ENCODE data around the gene KIF15.

KIF15 gene

DNA sequence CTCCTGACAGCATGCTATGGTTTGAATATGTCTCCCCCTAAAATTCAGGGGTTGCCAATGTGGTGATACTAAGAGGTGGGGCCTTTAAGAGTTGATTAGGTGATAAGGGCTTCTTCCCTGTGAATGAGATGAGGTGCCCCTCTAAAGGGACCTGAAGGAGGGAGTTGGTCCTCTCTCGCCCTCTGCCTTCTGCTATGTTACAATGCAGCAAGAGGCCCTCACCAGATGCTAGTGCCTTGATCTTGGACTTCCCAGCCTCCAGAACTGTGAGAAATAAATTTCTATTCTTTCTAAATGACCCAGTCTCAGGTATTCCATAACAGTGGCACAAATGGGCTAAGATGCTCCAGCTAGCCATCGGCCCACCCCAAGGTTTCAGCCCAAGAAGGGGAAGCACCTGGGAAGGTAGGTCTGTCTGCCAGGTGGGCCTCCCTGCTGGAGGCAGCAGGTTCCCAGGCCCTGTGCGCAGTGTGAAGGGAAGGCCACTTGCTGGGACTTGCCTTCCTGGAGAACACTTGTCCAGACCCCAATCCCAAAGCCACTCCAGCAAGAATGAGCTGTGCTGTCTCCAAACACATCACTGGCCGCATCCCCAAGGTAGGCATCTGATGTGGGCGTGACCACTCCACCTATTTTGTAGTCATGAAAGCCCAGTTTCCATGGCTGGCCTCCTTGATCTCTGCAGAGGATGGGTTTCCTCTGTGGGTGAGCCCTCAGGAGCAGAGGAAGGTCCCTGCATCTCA, 121.8 kb downstream of the KIF15 start:
- DNase-seq (ENCODE audit: low read depth), result no peak

DNA sequence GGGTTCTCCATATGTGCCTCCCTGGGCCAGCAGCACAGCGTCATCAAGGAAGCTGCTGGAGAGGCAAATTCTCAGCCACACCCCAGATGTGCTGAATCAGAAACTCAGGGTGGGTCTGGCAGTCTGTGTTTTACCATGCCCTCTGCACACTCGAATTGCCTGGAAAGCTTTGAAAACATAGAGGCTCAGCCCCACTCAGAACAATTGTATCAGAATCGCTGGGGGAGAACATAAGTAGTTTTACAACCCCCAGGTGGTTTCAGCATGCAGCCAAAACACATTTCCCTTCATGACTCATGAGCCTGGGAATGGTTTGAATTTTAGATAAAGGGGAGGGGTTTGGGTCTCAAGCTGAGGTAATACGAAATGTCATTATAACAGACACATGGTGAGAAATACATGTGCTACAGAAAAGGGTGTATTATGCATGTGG, 122.4 kb downstream of the KIF15 start:
- no peak for DNase-seq (ENCODE audit: low read depth)

GRCh38 chr3:44885618-44886017, 124.0 kb downstream of the KIF15 start:
- no peak for DNase-seq (ENCODE audit: low read depth)

DNA sequence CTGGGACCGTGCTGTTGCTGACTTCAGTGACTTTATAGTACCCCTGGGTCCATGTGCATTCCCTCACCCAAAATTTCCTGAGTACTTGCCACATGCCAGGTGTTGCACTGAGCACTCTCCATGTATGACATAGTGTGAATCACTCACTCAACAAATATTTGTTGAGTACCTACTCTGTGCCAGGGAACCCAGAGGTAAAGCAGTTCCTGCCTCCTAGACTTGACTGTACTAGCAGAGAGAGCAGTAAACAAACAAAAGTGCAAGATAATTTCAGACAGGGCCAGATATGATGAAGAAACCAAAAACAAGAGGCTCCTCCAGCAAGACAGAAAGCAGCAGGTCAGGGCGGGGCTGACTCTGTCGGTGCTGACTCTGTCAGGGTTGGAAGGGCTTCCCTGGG, 125.0 kb downstream of the KIF15 start:
- no peak for DNase-seq (ENCODE audit: low read depth)

- no peak for DNase-seq (ENCODE audit: low read depth)
Observed at GRCh38 chr3:44887101-44887500, 125.5 kb downstream of the KIF15 start.

DNA sequence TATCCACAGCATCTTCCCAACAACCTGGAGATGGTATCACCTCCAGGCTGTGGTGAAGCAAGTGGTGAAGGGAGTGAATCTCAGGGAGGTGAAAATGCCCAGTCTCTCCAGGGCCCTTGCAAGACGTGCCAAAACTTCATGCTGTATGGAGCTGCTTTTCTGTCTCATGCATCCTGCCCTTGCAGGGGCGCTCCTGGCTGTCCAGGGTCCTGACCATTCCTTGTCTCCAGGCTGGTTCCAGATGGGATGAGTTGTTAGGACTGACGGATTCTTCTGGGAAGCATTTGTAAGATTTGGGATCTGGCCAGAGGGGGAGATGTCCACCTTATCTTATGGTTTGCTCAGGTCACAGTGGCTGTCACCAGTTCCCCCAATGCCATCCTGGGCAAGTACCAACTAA, 128.7 kb downstream of the KIF15 start:
- DNase-seq (ENCODE audit: low read depth), result no peak

DNA sequence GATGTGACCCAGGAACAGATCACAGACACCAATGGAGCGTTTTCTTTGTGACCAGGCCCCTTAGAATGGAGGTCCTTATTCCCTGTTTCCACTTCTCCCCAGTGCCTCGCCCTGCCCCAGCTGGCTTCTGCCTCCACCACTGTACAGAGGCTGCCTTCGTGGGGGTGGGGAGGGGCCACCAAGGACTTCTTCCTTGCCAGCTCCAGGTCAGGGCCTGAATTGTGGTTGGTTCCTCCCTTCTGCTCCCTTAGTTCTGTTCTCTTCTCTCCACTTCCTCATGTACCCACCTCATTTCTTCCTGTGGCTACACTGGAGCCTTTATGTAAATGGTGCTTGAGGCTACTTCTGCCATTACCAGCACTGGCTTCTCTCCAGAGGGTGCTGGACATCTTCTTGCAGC, 129.3 kb downstream of the KIF15 start:
- no peak for DNase-seq (ENCODE audit: low read depth)

GRCh38 chr3:44892689-44893088, 131.1 kb downstream of the KIF15 start:
- DNase-seq (ENCODE audit: low read depth), result no peak

- DNase-seq (ENCODE audit: low read depth), result no peak
Observed at GRCh38 chr3:44893097-44893496, 131.5 kb downstream of the KIF15 start.

- no peak for DNase-seq (ENCODE audit: low read depth)
Observed at GRCh38 chr3:44894485-44894884, 132.9 kb downstream of the KIF15 start.

- DNase-seq (ENCODE audit: low read depth), result no peak
Observed at GRCh38 chr3:44896440-44896839, 134.8 kb downstream of the KIF15 start.

- DNase-seq (ENCODE audit: low read depth), result no peak
Observed at GRCh38 chr3:44899683-44900367, 138.2 kb downstream of the KIF15 start.

GRCh38 chr3:44902628-44903027, 141.0 kb downstream of the KIF15 start:
- no peak for DNase-seq (ENCODE audit: low read depth)
